A673 (cell line): ENCODE data around the gene PIEZO1. TPM values are rescaled to one million over a fixed set of nuclear protein-coding genes. Genes with fewer than 3 reads are reported as not detected.

Experiments used
- BruUV-seq: library from RNA; stranded (reverse); fragments of 400-500 nt; replicated peaks from 2 replicates; lab custom pipeline; 2021; lab: Mats Ljungman, UMichigan
- CTCF ChIA-PET: fragments of 300-600 bp; sonication (Branson Sonifier 250); formaldehyde crosslinking; loops from one replicate; lab custom pipeline; 2022; ENCODE audit warnings: antibody characterized with exemption; lab: Charles Lee
- POLR2A ChIA-PET: fragments of 300-600 bp; sonication (Branson Sonifier 250); formaldehyde crosslinking; loops from one replicate; lab custom pipeline; 2022; ENCODE audit warnings: antibody characterized with exemption; ENCODE audit not compliant: low non-redundant PET; lab: Charles Lee
- DNase-seq: peaks from one replicate; pipeline ENCODE4 v3.0.0-alpha.2; 2015; ENCODE audit warnings: low spot score
- H3K27ac ChIP-seq: fragments of 200-600 bp; sonication (generic); 2 replicates; pipeline ENCODE4 v1.5.1; 2016; ENCODE audit warnings: mixed run types, low read depth, mild to moderate bottlenecking, mixed read lengths, antibody characterized with exemption, low read length; ENCODE audit not compliant: poor library complexity, severe bottlenecking
- H3K27me3 ChIP-seq: fragments of 200-600 bp; sonication (generic); replicated peaks from 2 replicates; pipeline ENCODE4 v1.6.1; 2017; ENCODE audit warnings: mixed run types, low read depth, mild to moderate bottlenecking, mixed read lengths, antibody characterized with exemption, low read length; ENCODE audit not compliant: insufficient read depth, poor library complexity
- H3K36me3 ChIP-seq: fragments of 200-600 bp; sonication (generic); 2 replicates; pipeline ENCODE4 v1.6.1; 2016; ENCODE audit warnings: mixed run types, mild to moderate bottlenecking, mixed read lengths, antibody characterized with exemption, low read length; ENCODE audit not compliant: insufficient read depth, poor library complexity, severe bottlenecking
- H3K4me1 ChIP-seq: fragments of 200-600 bp; sonication (generic); 2 replicates; pipeline ENCODE4 v1.6.1; 2017; ENCODE audit warnings: mixed run types, mild to moderate bottlenecking, mixed read lengths, antibody characterized with exemption, low read length; ENCODE audit not compliant: insufficient read depth, poor library complexity, severe bottlenecking
- H3K4me3 ChIP-seq: fragments of 200-600 bp; sonication (generic); 2 replicates; pipeline ENCODE4 v1.5.1; 2016; ENCODE audit warnings: low read depth, mixed run types, mild to moderate bottlenecking, mixed read lengths, low read length; ENCODE audit not compliant: poor library complexity, severe bottlenecking
- H3K9me3 ChIP-seq: fragments of 200-600 bp; sonication (generic); 2 replicates; pipeline ENCODE4 v1.6.1; 2016; ENCODE audit warnings: mixed run types, low read depth, mild to moderate bottlenecking, mixed read lengths, antibody characterized with exemption, low read length; ENCODE audit not compliant: poor library complexity, severe bottlenecking
- EZH2 ChIP-seq: fragments of 200-600 bp; sonication (generic); IDR thresholded peaks from 2 replicates; pipeline ENCODE4 v1.6.1; 2017; ENCODE audit warnings: borderline replicate concordance, low read depth, mild to moderate bottlenecking, mixed read lengths, antibody characterized with exemption, low read length; ENCODE audit not compliant: poor library complexity, severe bottlenecking
- intact Hi-C: fragments of 100-400 bp; cut with micrococcal nuclease; formaldehyde crosslinking; loops from one replicate; pipeline ENCODE4 v1.10.0; 2022; ENCODE audit not compliant: unreplicated experiment
- total RNA-seq: library from RNA; stranded (reverse); gene quantifications from 2 replicates; pipeline ENCODE4 v1.2.3, GENCODE V29; 2021
- TF ChIP-seq, protein P1 (sequence below): fragments of 300-800, 200-600 bp; sonication (generic); conservative IDR thresholded peaks from 2 replicates; pipeline ENCODE4 v1.5.1; 2017; ENCODE audit warnings: low read depth, mild to moderate bottlenecking, antibody characterized with exemption, low read length, moderate library complexity, mixed read lengths

Gene PIEZO1
- total RNA-seq, 1 experiment from 2014 or later, result 174 TPM

GRCh38 chr16:88713054-88713453 is 72.0 kb downstream of the PIEZO1 start:
- TF ChIP-seq, protein P1, sequence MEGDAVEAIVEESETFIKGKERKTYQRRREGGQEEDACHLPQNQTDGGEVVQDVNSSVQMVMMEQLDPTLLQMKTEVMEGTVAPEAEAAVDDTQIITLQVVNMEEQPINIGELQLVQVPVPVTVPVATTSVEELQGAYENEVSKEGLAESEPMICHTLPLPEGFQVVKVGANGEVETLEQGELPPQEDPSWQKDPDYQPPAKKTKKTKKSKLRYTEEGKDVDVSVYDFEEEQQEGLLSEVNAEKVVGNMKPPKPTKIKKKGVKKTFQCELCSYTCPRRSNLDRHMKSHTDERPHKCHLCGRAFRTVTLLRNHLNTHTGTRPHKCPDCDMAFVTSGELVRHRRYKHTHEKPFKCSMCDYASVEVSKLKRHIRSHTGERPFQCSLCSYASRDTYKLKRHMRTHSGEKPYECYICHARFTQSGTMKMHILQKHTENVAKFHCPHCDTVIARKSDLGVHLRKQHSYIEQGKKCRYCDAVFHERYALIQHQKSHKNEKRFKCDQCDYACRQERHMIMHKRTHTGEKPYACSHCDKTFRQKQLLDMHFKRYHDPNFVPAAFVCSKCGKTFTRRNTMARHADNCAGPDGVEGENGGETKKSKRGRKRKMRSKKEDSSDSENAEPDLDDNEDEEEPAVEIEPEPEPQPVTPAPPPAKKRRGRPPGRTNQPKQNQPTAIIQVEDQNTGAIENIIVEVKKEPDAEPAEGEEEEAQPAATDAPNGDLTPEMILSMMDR, result no peak
- ChIA-PET CTCF (no interaction called here), POLR2A (no interaction called here)
- intact Hi-C loops, result no loop called here
- H3K36me3 ChIP-seq, result peaks cover 42% of the 10 kb centered on the region
- no peak overlapping the region for H3K27ac ChIP-seq
- no peak for DNase-seq
- H3K4me1 ChIP-seq, result no peaks in the 10 kb centered on the region
- no peaks in the 10 kb centered on the region for H3K27me3 ChIP-seq
- H3K4me3 ChIP-seq, result no peak overlapping the region
- no peaks in the 10 kb centered on the region for H3K9me3 ChIP-seq
- BruUV-seq, result no TSS peak

- Histone ChIP-seq H3K36me3 (peaks cover 40% of the 10 kb centered on the region), H3K9me3 (no peaks in the 10 kb centered on the region), H3K4me1 (no peaks in the 10 kb centered on the region), H3K27me3 (no peaks in the 10 kb centered on the region), H3K4me3 (no peak overlapping the region), H3K27ac (no peak overlapping the region)
- CTCF ChIA-PET, result no interaction called here
- POLR2A ChIA-PET, result no interaction called here
- no peak for TF ChIP-seq EZH2
- TF ChIP-seq, protein P1, result no peak
- BruUV-seq, result no TSS peak
- DNase-seq, result no peak
- intact Hi-C loops, result no loop called here
These were observed 72.5 kb downstream of the PIEZO1 start for GRCh38 chr16:88712362-88712979.

- intact Hi-C loops, result no loop called here
- Histone ChIP-seq H3K9me3 (no peaks in the 10 kb centered on the region), H3K4me3 (no peak overlapping the region), H3K36me3 (peaks cover 35% of the 10 kb centered on the region), H3K4me1 (peaks cover 6% of the 10 kb centered on the region), H3K27ac (no peak overlapping the region), H3K27me3 (no peaks in the 10 kb centered on the region)
- no peak for DNase-seq
- TF ChIP-seq, protein P1, result no peak
- no peak for TF ChIP-seq EZH2
- CTCF ChIA-PET, result no interaction called here
- POLR2A ChIA-PET, result no interaction called here
- no TSS peak for BruUV-seq
These were observed 73.2 kb downstream of the PIEZO1 start for GRCh38 chr16:88711750-88712340.
